ENCODE data around the gene ATP5F1B.

DNA sequence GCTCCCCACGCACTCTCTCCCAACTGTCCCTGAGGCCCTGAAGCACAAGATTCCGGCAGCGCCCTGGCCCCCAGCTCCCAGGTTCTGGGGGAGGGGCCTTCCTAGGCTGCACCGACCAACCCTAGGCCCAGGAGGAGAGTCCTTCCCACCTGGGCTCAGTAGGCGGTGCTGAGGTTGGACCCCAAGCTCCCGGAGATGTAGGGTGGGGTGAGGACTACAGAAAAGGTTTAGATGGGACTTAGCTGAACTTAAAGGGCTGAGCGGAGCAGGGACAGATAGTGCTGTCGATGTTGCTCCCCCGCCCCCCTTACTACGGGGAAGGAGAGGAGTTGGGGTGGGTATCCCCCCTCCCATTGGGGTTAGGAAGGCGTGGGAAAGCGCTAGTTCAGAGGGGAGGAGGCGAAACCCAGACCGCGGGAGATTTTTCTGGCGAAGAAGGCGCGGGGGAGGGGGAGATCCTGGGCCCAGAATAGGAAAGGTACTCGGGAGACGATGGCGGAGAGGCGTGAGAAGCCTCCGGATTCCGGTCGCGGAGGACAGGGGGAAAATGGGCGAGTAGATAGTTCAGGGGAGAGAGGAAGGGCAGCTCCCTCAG is 11.4 kb downstream of the ATP5F1B start:
- TF ChIP-seq, protein P1, sequence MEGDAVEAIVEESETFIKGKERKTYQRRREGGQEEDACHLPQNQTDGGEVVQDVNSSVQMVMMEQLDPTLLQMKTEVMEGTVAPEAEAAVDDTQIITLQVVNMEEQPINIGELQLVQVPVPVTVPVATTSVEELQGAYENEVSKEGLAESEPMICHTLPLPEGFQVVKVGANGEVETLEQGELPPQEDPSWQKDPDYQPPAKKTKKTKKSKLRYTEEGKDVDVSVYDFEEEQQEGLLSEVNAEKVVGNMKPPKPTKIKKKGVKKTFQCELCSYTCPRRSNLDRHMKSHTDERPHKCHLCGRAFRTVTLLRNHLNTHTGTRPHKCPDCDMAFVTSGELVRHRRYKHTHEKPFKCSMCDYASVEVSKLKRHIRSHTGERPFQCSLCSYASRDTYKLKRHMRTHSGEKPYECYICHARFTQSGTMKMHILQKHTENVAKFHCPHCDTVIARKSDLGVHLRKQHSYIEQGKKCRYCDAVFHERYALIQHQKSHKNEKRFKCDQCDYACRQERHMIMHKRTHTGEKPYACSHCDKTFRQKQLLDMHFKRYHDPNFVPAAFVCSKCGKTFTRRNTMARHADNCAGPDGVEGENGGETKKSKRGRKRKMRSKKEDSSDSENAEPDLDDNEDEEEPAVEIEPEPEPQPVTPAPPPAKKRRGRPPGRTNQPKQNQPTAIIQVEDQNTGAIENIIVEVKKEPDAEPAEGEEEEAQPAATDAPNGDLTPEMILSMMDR (IDR thresholded peaks at IDR 0.05): no peak
- TF ChIP-seq CBX8 (IDR thresholded peaks at IDR 0.05): no peak
